Mucosa of descending colon (tissue), 3 donors: ENCODE results near the gene EHMT1. TPM values are rescaled to one million over a fixed set of nuclear protein-coding genes. Genes with fewer than 3 reads are reported as not detected.
A peak's percentile ranks its signal among the peaks of the same experiment; 100 is the strongest.

Experiments
- ATAC-seq: fragments of 200-7000 bp; cut with Tn5 transposase; one replicate; pipeline ENCODE4 v1.9.1; 2020; ENCODE audit warnings: mild to moderate bottlenecking, moderate library complexity
- DNase-seq, 3 donors: peaks; one replicate each; pipeline ENCODE4 v3.0.0-alpha.2; 2020
- H3K36me3 ChIP-seq: fragments of 200-600 bp; one replicate; pipeline ENCODE4 v1.8.0; 2021; ENCODE audit warnings: low read depth, mild to moderate bottlenecking
- H3K4me1 ChIP-seq: fragments of 200-600 bp; one replicate; pipeline ENCODE4 v1.8.0; 2021; ENCODE audit warnings: low read depth, mild to moderate bottlenecking
- H3K4me3 ChIP-seq: fragments of 200-600 bp; one replicate; pipeline ENCODE4 v1.8.0; 2021; ENCODE audit warnings: mild to moderate bottlenecking
- H3K9me3 ChIP-seq: fragments of 200-600 bp; one replicate; pipeline ENCODE4 v1.8.0; 2021; ENCODE audit warnings: mild to moderate bottlenecking
- CTCF ChIP-seq: fragments of 200-600 bp; IDR thresholded peaks from one replicate; pipeline ENCODE4 v1.8.0; 2022; ENCODE audit warnings: antibody characterized with exemption, mild to moderate bottlenecking
- intact Hi-C, 2 donors: fragments of 100-400 bp; cut with DNase I in 1 of 2; cut with micrococcal nuclease in 1 of 2; formaldehyde crosslinking; loops; one replicate each; pipeline versions ENCODE4 v1.11.0 to v1.11.1; 2022; cut with DNase I, micrococcal nuclease
- total RNA-seq, 3 donors: library from RNA; stranded (reverse); fragmentation: NEBNext Ultra II Directional in 2 of 3; extraction: Animal tissue kit (Norgen Biotek cat#: 25700) in 2 of 3; gene quantifications; one replicate each; pipeline versions ENCODE4 v1.2.1 to v1.2.4, GENCODE V29; 2021 to 2023
- donor health status: DM: no; HTN: no; CAD: no; lungs with moderate emphysema.
- donor health status: DM: no; HTN: no; CAD: no.
- donor health status: DM: no; HTN: yes; CAD: no.

The EHMT1 gene
- total RNA-seq, 3 donors from 2014 or later = 78.4 to 90.8 (median 83.3) TPM

DNA sequence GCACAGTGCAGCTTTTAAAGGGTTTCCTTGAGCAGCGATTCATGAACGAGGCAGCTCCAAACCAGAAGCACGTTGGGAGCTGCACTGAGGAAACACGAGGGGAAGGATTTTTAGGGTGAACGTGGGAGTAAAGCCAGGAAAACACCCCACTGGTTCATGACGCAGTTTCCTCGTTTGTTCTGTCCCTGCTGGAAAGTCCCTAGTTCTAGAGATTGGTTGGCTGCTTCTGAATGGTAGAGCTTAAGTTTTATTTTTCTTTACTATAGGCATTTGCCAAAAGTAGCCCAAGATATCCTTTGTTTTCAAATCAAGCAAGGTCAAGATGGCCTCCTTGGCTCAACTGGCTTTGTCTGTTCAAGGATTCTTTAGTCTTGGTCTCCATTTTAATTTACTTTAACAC lies 142.2 kb downstream of the EHMT1 start:
- no peak for DNase-seq
- no peak overlapping the region for H3K4me3 ChIP-seq
- intact Hi-C loops = no loop called here
- no peaks in the 10 kb centered on the region for H3K9me3 ChIP-seq
- peaks cover 6% of the 10 kb centered on the region for H3K36me3 ChIP-seq
- TF ChIP-seq CTCF = no peak
- ATAC-seq = no peak
- H3K4me1 ChIP-seq = no peaks in the 10 kb centered on the region

- TF ChIP-seq CTCF = no peak
- Histone ChIP-seq H3K9me3 (no peaks in the 10 kb centered on the region), H3K4me3 (no peak overlapping the region), H3K36me3 (peaks cover 6% of the 10 kb centered on the region), H3K4me1 (no peaks in the 10 kb centered on the region)
- ATAC-seq = no peak
- no peak for DNase-seq
- intact Hi-C loops = no loop called here
These were observed 143.0 kb downstream of the EHMT1 start for GRCh38 chr9:137761793-137762192.

DNA sequence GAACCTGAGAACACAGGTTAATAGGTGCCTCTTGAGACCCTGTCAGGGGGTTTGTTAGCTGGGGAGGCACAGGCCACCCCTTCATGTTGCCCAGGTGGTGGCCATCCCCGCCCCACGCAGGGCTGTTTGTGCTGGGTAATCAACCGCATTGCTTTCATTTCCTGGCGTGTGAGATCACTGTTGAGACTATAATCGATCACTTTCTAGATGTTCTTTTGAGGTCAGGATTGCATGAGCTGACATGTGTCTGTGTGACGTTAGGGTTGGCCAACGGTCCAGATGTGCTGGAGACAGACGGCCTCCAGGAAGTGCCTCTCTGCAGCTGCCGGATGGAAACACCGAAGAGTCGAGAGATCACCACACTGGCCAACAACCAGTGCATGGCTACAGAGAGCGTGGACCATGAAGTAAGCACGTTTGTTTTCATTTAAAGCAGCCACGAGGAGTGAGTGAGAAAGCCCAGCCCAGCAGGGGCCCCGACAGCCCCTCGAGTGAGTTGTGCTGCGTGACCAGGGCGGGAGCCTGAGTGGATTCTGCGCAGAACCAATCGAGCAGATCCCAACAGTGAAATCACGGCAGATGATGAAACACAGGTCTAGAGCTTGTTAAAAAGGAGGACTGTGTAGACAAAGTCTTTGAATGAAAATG lies 143.7 kb downstream of the EHMT1 start:
- peaks cover 3% of the 10 kb centered on the region for H3K36me3 ChIP-seq
- intact Hi-C loops = no loop called here
- no peak overlapping the region for H3K4me3 ChIP-seq
- no peaks in the 10 kb centered on the region for H3K9me3 ChIP-seq
- no peak for TF ChIP-seq CTCF
- DNase-seq (no peak), ATAC-seq (peak; percentile 43)
- H3K4me1 ChIP-seq = no peaks in the 10 kb centered on the region

DNA sequence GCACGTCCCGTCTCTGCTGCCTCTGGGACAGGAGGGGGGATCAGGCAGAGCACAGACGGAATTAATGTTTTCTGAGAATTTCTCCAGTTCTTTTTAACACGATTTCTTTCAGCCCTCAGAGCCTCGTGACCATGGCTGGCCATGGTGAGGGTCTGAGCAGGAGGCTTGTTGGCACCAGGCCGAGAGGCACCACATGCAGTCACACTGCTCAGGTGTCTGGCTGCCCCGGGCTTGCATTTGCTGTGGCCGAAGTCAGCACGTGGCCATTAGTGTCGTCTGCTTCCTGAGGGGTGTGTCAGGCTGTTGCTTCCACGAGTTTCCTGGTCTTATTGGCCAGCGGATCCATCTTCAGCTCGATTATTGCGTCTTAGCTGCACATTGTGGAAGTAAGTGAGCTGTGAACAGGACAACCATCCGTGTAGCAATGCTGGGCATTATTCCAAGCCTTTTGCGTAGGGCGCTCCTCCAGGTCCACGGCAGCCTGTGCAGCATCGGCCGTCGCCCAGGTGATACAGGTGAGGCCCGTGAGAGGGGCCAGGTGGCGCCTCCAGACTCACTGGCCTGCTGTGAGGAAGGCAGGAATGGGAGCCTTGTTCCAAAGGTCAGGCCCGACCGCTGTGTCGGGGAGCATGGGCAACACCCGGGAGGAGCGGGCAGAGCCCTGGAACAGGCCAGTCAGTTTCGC lies 144.6 kb downstream of the EHMT1 start:
- Histone ChIP-seq H3K9me3 (no peaks in the 10 kb centered on the region), H3K4me3 (no peak overlapping the region), H3K4me1 (no peaks in the 10 kb centered on the region), H3K36me3 (peaks cover 3% of the 10 kb centered on the region)
- ATAC-seq = peak; percentile 55
- intact Hi-C loops = no loop called here
- no peak for TF ChIP-seq CTCF
- DNase-seq = no peak

DNA sequence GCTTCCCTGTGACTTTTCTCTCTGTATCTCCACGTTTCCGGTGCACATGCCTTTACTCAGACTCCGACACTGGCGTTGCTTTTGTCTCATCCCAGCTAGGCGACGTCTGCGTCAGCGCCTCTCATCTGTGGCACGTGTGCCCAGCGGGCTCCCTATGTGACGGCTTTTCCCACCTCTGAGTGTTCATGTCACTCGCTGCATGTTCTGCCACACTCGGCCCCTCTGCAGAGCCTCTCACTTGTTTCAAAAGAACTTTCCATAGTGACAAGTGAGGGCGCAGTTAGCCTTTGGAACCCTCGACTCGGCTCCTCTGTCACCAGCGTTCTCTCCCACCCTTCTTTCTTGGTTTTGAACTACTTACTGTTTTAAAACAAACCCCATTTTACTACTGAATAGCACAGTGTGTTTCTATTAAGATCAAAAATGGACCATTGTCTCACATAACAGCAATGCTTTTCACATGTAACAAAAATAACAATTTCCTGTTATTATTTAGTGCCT lies 145.4 kb downstream of the EHMT1 start:
- H3K4me3 ChIP-seq = no peak overlapping the region
- intact Hi-C loops = no loop called here
- H3K9me3 ChIP-seq = no peaks in the 10 kb centered on the region
- no peak for ATAC-seq
- peaks cover 3% of the 10 kb centered on the region for H3K36me3 ChIP-seq
- H3K4me1 ChIP-seq = no peaks in the 10 kb centered on the region
- no peak for DNase-seq
- TF ChIP-seq CTCF = no peak
